ENCODE data around the gene CLCNKA.
"Not testable (repeated sequence)": the region's sequence is repeated elsewhere in the genome, so short reads cannot be mapped to it uniquely, and the experiment has no call there.

The CLCNKA gene

GRCh38 chr1:16046842-16047241 lies 25.0 kb downstream of the CLCNKA start:
- no peak for DNase-seq

GRCh38 chr1:16047791-16048475 lies 26.1 kb downstream of the CLCNKA start:
- no peak for DNase-seq

- DNase-seq = peak; percentile 18
Observed at GRCh38 chr1:16048573-16049189, 26.8 kb downstream of the CLCNKA start.

- DNase-seq = no peak
Observed at GRCh38 chr1:16050328-16050727, 28.5 kb downstream of the CLCNKA start.

- no peak for DNase-seq
Observed at GRCh38 chr1:16051039-16051438, 29.2 kb downstream of the CLCNKA start.

GRCh38 chr1:16051949-16052348 lies 30.1 kb downstream of the CLCNKA start:
- not testable (repeated sequence) for DNase-seq

GRCh38 chr1:16053781-16054502 lies 32.1 kb downstream of the CLCNKA start:
- no peak for DNase-seq

- DNase-seq = no peak
Observed at GRCh38 chr1:16054598-16055540, 33.0 kb downstream of the CLCNKA start.

- DNase-seq = peak; percentile 76
Observed at GRCh38 chr1:16055613-16056520, 34.0 kb downstream of the CLCNKA start.

- not testable (repeated sequence) for DNase-seq
Observed at GRCh38 chr1:16056521-16056912, 34.7 kb downstream of the CLCNKA start.

- not testable (repeated sequence) for DNase-seq
Observed at GRCh38 chr1:16057314-16057915, 35.6 kb downstream of the CLCNKA start.

- not testable (repeated sequence) for DNase-seq
Observed at GRCh38 chr1:16058394-16059120, 36.7 kb downstream of the CLCNKA start.

GRCh38 chr1:16061266-16061665 lies 39.4 kb downstream of the CLCNKA start:
- no peak for DNase-seq

- not testable (repeated sequence) for DNase-seq
Observed at GRCh38 chr1:16061989-16062686, 40.3 kb downstream of the CLCNKA start.

- not testable (repeated sequence) for DNase-seq
Observed at GRCh38 chr1:16062687-16063075, 40.8 kb downstream of the CLCNKA start.

- no peak for DNase-seq
Observed at GRCh38 chr1:16063226-16063829, 41.5 kb downstream of the CLCNKA start.

- DNase-seq = no peak
Observed at GRCh38 chr1:16063921-16064320, 42.1 kb downstream of the CLCNKA start.

GRCh38 chr1:16064536-16065268 lies 42.9 kb downstream of the CLCNKA start:
- no peak for DNase-seq

GRCh38 chr1:16065269-16065576 lies 43.4 kb downstream of the CLCNKA start:
- DNase-seq = no peak

Data from CD4-positive, alpha-beta T cell treated with Interleukin-4 for 4 hours (primary cell).